DOHH2 (cell line): Measurements from ENCODE around the gene ZNHIT6.

Experiments used
- H3F3A ChIP-seq: fragments of 200-600 bp; sonication (generic), shearing (Covaris generic); 2 replicates; pipeline ENCODE4 v1.6.0; 2016; ENCODE audit warnings: antibody characterized with exemption, mild to moderate bottlenecking; ENCODE audit not compliant: control insufficient read depth, insufficient read depth
- H3K27ac ChIP-seq: fragments of 200-600 bp; sonication (generic); 2 replicates; pipeline ENCODE4 v1.5.1; 2014; ENCODE audit warnings: low read depth, mild to moderate bottlenecking, low read length, moderate library complexity
- H3K27me3 ChIP-seq: fragments of 200-600 bp; sonication (generic); 2 replicates; pipeline ENCODE4 v1.6.1; 2014; ENCODE audit warnings: mild to moderate bottlenecking, low read length, mixed read lengths; ENCODE audit not compliant: control insufficient read depth
- H3K36me3 ChIP-seq: fragments of 200-600 bp; sonication (generic); 2 replicates; pipeline ENCODE4 v1.6.1; 2014; ENCODE audit warnings: mild to moderate bottlenecking, low read length, moderate library complexity, mixed read lengths; ENCODE audit not compliant: control insufficient read depth
- H3K4me1 ChIP-seq: fragments of 200-600 bp; sonication (generic); 2 replicates; pipeline ENCODE4 v1.6.1; 2014; ENCODE audit warnings: mild to moderate bottlenecking, low read length, mixed read lengths; ENCODE audit not compliant: control insufficient read depth
- H3K4me2 ChIP-seq: fragments of 200-600 bp; sonication (generic); 2 replicates; pipeline ENCODE4 v1.6.0; 2014; ENCODE audit warnings: mild to moderate bottlenecking, low read length, moderate library complexity
- H3K4me3 ChIP-seq: fragments of 200-600 bp; sonication (generic); 2 replicates; pipeline ENCODE4 v1.5.1; 2014; ENCODE audit warnings: mild to moderate bottlenecking, low read length, mixed read lengths
- H3K79me2 ChIP-seq: fragments of 200-600 bp; sonication (generic); 2 replicates; pipeline ENCODE4 v1.6.1; 2014; ENCODE audit warnings: mild to moderate bottlenecking, low read length, mixed read lengths; ENCODE audit not compliant: control insufficient read depth
- H3K9me2 ChIP-seq: fragments of 200-600 bp; sonication (generic); replicated peaks from 2 replicates; pipeline ENCODE4 v1.6.1; 2014; ENCODE audit warnings: mild to moderate bottlenecking, low read length, mixed read lengths; ENCODE audit not compliant: control insufficient read depth
- H3K9me3 ChIP-seq: fragments of 200-600 bp; sonication (generic); 2 replicates; pipeline ENCODE4 v1.6.1; 2014; ENCODE audit warnings: antibody characterized with exemption, low read length, mixed read lengths; ENCODE audit not compliant: control insufficient read depth, insufficient read depth
- H4K20me1 ChIP-seq: fragments of 200-600 bp; sonication (generic); 2 replicates; pipeline ENCODE4 v1.6.0; 2014; ENCODE audit warnings: low read depth, mild to moderate bottlenecking, antibody characterized with exemption, low read length, moderate library complexity; ENCODE audit not compliant: control insufficient read depth, insufficient read depth
- EZH2phosphoT487 ChIP-seq: fragments of 200-600 bp; sonication (generic); IDR thresholded peaks from 2 replicates; pipeline ENCODE4 v1.6.1; 2017; ENCODE audit warnings: borderline replicate concordance, mild to moderate bottlenecking, antibody characterized with exemption, low read length, moderate library complexity, mixed read lengths
- TF ChIP-seq, protein P1 (sequence below): fragments of 200-600 bp; sonication (generic); IDR thresholded peaks from one replicate; pipeline ENCODE4 v1.5.1; 2014; ENCODE audit warnings: antibody characterized with exemption, mild to moderate bottlenecking, low read depth, low read length; ENCODE audit not compliant: poor library complexity, severe bottlenecking

ZNHIT6 gene

DNA sequence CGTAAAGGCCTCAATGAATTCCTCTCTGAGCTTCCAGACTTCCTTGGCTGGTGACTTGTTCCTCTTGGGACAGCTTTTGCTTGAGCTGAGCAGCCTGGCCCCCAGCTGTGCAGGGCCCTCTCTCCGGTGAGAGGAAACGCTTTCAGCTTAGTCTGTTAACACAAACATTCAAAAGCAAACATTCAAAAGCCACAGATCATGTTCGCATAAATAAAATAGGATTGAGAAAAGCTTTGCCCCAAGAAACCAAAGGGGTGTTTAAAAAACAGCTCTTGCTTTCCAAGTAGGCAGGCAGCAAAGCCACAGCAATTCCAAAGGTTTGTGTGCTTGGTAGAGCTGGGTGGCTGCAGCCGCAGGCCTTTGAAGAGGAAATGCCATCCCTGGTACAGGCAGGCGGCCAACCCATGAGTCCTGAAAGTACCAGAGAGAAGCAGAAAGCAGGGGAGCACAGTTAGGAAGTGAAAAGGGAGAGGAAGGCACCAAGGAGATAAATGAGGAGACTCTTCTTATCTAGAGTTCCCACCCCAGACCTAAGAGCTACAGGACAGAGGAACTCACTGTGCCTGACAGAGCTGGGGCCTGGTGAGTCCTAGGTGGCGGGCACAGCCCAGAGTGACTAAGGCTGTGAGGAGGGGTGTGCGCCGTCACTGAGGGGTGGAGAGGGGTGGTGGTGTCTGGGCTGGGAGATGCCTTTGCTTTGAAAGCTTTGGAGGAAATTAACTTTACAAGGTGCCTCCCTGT, 79.3 kb downstream of the ZNHIT6 start:
- Histone ChIP-seq H3K27me3 (no peaks in the 10 kb centered on the region), H4K20me1 (no peaks in the 10 kb centered on the region), H3F3A (no peaks in the 10 kb centered on the region), H3K9me2 (no peaks in the 10 kb centered on the region), H3K4me3 (no peak overlapping the region), H3K79me2 (no peaks in the 10 kb centered on the region), H3K9me3 (no peaks in the 10 kb centered on the region), H3K36me3 (no peaks in the 10 kb centered on the region), H3K27ac (no peak overlapping the region), H3K4me1 (no peaks in the 10 kb centered on the region), H3K4me2 (no peak overlapping the region)
- TF ChIP-seq EZH2phosphoT487 = no peak
- TF ChIP-seq, protein P1, sequence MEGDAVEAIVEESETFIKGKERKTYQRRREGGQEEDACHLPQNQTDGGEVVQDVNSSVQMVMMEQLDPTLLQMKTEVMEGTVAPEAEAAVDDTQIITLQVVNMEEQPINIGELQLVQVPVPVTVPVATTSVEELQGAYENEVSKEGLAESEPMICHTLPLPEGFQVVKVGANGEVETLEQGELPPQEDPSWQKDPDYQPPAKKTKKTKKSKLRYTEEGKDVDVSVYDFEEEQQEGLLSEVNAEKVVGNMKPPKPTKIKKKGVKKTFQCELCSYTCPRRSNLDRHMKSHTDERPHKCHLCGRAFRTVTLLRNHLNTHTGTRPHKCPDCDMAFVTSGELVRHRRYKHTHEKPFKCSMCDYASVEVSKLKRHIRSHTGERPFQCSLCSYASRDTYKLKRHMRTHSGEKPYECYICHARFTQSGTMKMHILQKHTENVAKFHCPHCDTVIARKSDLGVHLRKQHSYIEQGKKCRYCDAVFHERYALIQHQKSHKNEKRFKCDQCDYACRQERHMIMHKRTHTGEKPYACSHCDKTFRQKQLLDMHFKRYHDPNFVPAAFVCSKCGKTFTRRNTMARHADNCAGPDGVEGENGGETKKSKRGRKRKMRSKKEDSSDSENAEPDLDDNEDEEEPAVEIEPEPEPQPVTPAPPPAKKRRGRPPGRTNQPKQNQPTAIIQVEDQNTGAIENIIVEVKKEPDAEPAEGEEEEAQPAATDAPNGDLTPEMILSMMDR = no peak

DNA sequence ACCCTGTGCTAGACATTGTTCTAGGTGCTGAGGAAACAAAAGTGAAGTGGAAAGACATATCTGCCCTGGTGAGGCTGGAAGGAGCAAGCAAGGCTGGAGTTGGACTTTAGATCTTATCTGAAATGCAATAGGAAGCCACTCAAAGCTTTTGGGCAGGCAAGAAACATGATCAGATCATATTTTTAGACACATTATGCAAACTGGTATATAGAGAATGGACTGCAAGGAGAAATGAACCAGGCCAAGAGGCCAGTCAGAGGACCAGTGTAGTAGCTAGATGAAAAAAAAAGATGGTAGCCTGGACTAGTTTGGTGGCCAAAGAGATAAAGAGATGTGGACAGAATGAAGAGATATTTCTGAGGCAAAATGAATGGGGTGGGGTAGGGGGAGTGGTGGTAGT, 81.4 kb downstream of the ZNHIT6 start:
- H3K36me3 ChIP-seq = no peaks in the 10 kb centered on the region

GRCh38 chr1:85624361-85624760, 83.9 kb downstream of the ZNHIT6 start:
- no peaks in the 10 kb centered on the region for H3K36me3 ChIP-seq
- no peak overlapping the region for H3K27ac ChIP-seq
- H3K9me3 ChIP-seq = peaks cover 3% of the 10 kb centered on the region; the same call in 1 of the 2 replicates
- H3K4me3 ChIP-seq = no peak overlapping the region
- H3K9me2 ChIP-seq = no peaks in the 10 kb centered on the region
- no peaks in the 10 kb centered on the region for H3K79me2 ChIP-seq
- H3K4me1 ChIP-seq = no peaks in the 10 kb centered on the region
- H3F3A ChIP-seq = no peaks in the 10 kb centered on the region
- no peak for TF ChIP-seq EZH2phosphoT487
- TF ChIP-seq, protein P1 = no peak
- H4K20me1 ChIP-seq = no peaks in the 10 kb centered on the region
- no peaks in the 10 kb centered on the region for H3K27me3 ChIP-seq
- H3K4me2 ChIP-seq = no peak overlapping the region

More for the DNA sequence above, 81.4 kb downstream of the ZNHIT6 start:
- no peaks in the 10 kb centered on the region for H3K9me2 ChIP-seq
- no peak overlapping the region for H3K4me3 ChIP-seq
- no peak overlapping the region for H3K27ac ChIP-seq
- H3K9me3 ChIP-seq = no peaks in the 10 kb centered on the region
- H3K4me2 ChIP-seq = no peak overlapping the region
- H3F3A ChIP-seq = no peaks in the 10 kb centered on the region
- no peak for TF ChIP-seq EZH2phosphoT487
- TF ChIP-seq, protein P1 = no peak
- no peaks in the 10 kb centered on the region for H3K4me1 ChIP-seq
- no peaks in the 10 kb centered on the region for H4K20me1 ChIP-seq
- H3K27me3 ChIP-seq = no peaks in the 10 kb centered on the region
- H3K79me2 ChIP-seq = no peaks in the 10 kb centered on the region
